SK-N-SH (cell line): ENCODE data around the gene AFAP1.

Experiments
- EP300 ChIP-seq, 2 experiments: IDR thresholded peaks; 2 replicates each; pipeline versions ENCODE4 v1.4.0 to v1.6.1; 2012; ENCODE audit warnings: borderline replicate concordance in 1 of 2, low read depth in 1 of 2, low read length in 1 of 2
- RFX5 ChIP-seq: IDR thresholded peaks from 2 replicates; pipeline ENCODE4 v1.6.1; 2012; ENCODE audit warnings: mild to moderate bottlenecking, improper control_type of control experiment, low read length
- TF ChIP-seq, protein P1 (sequence below): fragments of 200-600 bp; sonication (generic); IDR thresholded peaks from 2 replicates; pipeline ENCODE4 v1.6.1; 2017; ENCODE audit warnings: antibody characterized with exemption, mild to moderate bottlenecking, moderate library complexity

- TF ChIP-seq RFX5 (no peak), EP300 (IDR thresholded peaks at IDR 0.05; ENCODE audit: borderline replicate concordance in 1 of 2, low read depth in 1 of 2, low read length in 1 of 2) (no peak)
- TF ChIP-seq, protein P1, sequence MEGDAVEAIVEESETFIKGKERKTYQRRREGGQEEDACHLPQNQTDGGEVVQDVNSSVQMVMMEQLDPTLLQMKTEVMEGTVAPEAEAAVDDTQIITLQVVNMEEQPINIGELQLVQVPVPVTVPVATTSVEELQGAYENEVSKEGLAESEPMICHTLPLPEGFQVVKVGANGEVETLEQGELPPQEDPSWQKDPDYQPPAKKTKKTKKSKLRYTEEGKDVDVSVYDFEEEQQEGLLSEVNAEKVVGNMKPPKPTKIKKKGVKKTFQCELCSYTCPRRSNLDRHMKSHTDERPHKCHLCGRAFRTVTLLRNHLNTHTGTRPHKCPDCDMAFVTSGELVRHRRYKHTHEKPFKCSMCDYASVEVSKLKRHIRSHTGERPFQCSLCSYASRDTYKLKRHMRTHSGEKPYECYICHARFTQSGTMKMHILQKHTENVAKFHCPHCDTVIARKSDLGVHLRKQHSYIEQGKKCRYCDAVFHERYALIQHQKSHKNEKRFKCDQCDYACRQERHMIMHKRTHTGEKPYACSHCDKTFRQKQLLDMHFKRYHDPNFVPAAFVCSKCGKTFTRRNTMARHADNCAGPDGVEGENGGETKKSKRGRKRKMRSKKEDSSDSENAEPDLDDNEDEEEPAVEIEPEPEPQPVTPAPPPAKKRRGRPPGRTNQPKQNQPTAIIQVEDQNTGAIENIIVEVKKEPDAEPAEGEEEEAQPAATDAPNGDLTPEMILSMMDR = no peak
These were observed 166.8 kb downstream of the AFAP1 start for GRCh38 chr4:7772711-7773385.
